Measurements from ENCODE around the gene SF3B3. TPM values are rescaled to one million over a fixed set of nuclear protein-coding genes. Genes with fewer than 3 reads are reported as not detected.

SF3B3 gene
- total and polyA plus RNA-seq, 8 donors: 43.9 to 131 (median 85.5) TPM

GRCh38 chr16:70602831-70603230 lies 79.2 kb downstream of the SF3B3 start:
- ATAC-seq (no peak), DNase-seq (no peak), FAIRE-seq (no peak)
- Histone ChIP-seq H3K9me3 (no peaks in the 10 kb centered on the region), H3K27ac (no peak overlapping the region), H3K4me1 (no peaks in the 10 kb centered on the region), H3K4me3 (no peak overlapping the region), H3K27me3 (no peaks in the 10 kb centered on the region), H3K36me3 (no peaks in the 10 kb centered on the region)
- TF ChIP-seq, protein P1, sequence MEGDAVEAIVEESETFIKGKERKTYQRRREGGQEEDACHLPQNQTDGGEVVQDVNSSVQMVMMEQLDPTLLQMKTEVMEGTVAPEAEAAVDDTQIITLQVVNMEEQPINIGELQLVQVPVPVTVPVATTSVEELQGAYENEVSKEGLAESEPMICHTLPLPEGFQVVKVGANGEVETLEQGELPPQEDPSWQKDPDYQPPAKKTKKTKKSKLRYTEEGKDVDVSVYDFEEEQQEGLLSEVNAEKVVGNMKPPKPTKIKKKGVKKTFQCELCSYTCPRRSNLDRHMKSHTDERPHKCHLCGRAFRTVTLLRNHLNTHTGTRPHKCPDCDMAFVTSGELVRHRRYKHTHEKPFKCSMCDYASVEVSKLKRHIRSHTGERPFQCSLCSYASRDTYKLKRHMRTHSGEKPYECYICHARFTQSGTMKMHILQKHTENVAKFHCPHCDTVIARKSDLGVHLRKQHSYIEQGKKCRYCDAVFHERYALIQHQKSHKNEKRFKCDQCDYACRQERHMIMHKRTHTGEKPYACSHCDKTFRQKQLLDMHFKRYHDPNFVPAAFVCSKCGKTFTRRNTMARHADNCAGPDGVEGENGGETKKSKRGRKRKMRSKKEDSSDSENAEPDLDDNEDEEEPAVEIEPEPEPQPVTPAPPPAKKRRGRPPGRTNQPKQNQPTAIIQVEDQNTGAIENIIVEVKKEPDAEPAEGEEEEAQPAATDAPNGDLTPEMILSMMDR (IDR thresholded peaks at IDR 0.05): no peak
- intact Hi-C loops (cut with DNase I): no loop called here
- 76 to 79% methylated on average over 8 of the region's 8 CpGs for WGBS, 2 donors

DNA sequence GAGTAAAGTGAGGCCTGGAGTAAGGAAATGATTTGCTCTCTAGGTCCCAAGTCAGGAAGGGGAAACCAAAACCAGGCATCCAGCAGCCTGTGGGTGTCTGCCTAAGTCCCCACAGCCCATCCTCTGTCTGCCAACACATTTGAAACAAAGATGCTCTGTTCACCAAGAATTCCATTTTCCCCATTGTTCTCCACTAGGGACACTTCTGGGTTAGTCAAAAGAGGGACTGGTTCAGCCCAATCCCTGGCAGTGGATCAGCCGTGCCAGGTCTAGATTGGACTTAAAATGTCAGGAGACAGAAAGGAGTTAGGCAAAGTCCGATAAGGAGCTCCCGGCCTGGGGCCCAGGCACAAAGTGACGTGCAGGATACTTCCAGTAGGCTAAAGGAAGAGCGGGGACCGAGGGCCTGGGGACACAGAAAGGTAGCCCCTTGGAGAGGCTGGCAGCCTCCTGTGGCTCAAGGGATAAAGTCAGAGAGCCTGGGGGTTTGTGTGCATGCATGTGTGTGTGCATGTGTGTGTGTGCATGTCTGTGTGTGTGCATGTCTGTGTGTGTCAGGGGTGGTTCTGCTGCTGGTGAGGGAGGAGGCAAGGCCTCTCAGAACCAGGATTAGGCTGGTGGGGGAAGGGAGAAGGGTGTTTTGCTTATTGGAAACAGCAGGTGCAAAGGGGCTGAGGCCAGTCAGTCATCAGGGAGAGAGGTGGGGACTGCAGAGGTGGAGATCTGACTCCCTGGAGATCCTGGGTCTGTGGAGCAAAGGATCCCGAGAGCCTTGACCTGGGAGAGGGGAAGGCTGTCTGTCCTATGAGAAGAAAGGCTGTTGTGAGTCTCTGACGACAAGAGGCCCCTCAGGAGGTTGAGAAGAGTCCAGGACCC lies 81.0 kb downstream of the SF3B3 start:
- no peak for ATAC-seq
- TF ChIP-seq, protein P1 (IDR thresholded peaks at IDR 0.05): no peak
- Histone ChIP-seq H3K9me3 (no peaks in the 10 kb centered on the region), H3K27me3 (no peaks in the 10 kb centered on the region), H3K4me3 (no peak overlapping the region), H3K36me3 (no peaks in the 10 kb centered on the region), H3K27ac (no peak overlapping the region), H3K4me1 (no peaks in the 10 kb centered on the region)
- WGBS, 2 donors: 83 to 91% methylated on average over 8 of the region's 8 CpGs
- intact Hi-C loops (cut with DNase I): no loop called here
- DNase-seq: peak in 1 of 6 donors; percentile 48
- FAIRE-seq: no peak

- WGBS, 2 donors: 89 to 93% methylated on average over 1 of the region's 1 CpG
- intact Hi-C loops (cut with DNase I): no loop called here
- Histone ChIP-seq H3K4me3 (no peak overlapping the region), H3K27me3 (no peaks in the 10 kb centered on the region), H3K4me1 (no peaks in the 10 kb centered on the region), H3K9me3 (no peaks in the 10 kb centered on the region), H3K27ac (no peak overlapping the region), H3K36me3 (no peaks in the 10 kb centered on the region)
- FAIRE-seq (no peak), ATAC-seq (no peak), DNase-seq (no peak)
- TF ChIP-seq, protein P1 (IDR thresholded peaks at IDR 0.05): no peak
These were observed 81.7 kb downstream of the SF3B3 start for GRCh38 chr16:70605283-70605657.

DNA sequence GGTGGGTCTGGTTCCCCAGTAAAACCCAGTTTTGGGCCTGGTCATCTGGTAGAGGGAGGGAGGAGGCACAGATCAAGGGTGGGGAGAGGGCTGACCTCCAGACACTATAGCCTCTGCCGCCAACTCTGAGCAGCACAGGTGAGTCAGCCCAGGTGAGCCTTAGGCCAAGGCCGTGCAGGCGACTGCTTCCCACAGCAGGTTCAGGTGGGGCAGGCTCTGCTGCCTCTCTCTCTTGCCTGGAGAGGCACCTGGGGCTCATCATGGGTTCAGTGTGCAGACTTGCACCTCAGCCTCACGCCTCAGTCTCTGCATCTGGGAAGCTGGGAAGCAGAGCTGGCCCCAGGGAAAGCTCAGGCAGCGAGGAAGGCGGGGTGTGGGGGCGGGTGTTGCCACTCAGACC lies 84.9 kb downstream of the SF3B3 start:
- H3K4me1 ChIP-seq: no peaks in the 10 kb centered on the region
- DNase-seq (peak in 1 of 6 donors; percentile 33), FAIRE-seq (no peak), ATAC-seq (peak; percentile 53 to 76 (median 63))
- TF ChIP-seq, protein P1 (IDR thresholded peaks at IDR 0.05): no peak
- H3K36me3 ChIP-seq: no peaks in the 10 kb centered on the region
- no peak overlapping the region for H3K4me3 ChIP-seq
- no peaks in the 10 kb centered on the region for H3K27me3 ChIP-seq
- H3K27ac ChIP-seq: no peak overlapping the region
- intact Hi-C loops (cut with DNase I): no loop called here
- WGBS, 2 donors: 75 to 82% methylated on average over 7 of the region's 7 CpGs
- H3K9me3 ChIP-seq: no peaks in the 10 kb centered on the region
